HEK293 (cell line): ENCODE measurements around the gene CYBA.

Experiments
- BCL11A ChIP-seq: fragments of 450-650 bp; formaldehyde crosslinking; IDR thresholded peaks from 2 replicates; pipeline ENCODE4 v1.5.1; 2016; ENCODE audit warnings: low read depth, missing biosample characterization, missing genetic modification characterization
- ZNF175 ChIP-seq: fragments of 450-650 bp; formaldehyde crosslinking; IDR thresholded peaks from 2 replicates; pipeline ENCODE4 v1.5.1; 2016; ENCODE audit warnings: missing biosample characterization, missing genetic modification characterization
- TF ChIP-seq, protein P1 (sequence below): fragments of 450-650 bp; formaldehyde crosslinking; IDR thresholded peaks from 2 replicates; pipeline ENCODE4 v1.5.1; 2016; ENCODE audit warnings: missing biosample characterization, missing genetic modification characterization
- TF ChIP-seq, protein P2 (sequence below): fragments of 450-650 bp; formaldehyde crosslinking; IDR thresholded peaks from 2 replicates; pipeline ENCODE4 v1.5.1; 2016; ENCODE audit warnings: missing biosample characterization, missing genetic modification characterization

DNA sequence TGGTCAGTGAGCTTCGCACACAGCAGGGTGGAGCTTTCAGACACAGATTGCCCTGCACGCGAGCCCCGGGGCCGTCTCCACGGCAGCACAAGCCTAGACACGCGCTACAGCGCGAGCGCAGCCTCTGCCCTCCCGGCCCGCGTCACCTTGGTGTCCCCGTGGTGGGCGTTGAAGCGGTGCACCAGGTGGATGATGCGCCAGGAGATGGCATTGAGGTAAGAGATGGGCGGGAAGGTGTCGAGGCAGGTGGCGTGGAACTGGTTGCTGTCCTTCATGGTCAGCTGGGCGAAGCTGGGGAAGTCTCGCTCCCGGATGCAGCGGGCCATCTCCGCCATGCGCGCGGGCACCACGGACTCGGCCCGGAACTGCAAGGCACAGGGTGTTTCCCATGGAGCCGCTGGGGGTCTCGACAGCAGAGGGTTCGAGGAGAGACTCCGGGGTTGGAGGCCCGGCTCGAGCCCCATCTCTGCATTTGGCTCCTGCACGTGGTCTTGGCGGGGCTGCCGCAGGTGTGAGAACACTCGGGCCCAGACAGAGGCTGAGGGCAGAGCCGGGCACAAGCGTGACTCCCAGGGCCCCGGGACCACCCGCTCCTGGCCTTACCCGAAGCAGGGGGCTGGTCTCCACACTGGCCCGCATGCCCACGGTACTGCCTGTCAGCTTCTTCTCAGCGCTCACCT, 4.3 kb upstream of the CYBA start:
- TF ChIP-seq BCL11A (tag by site-specific recombination) (no peak), ZNF175 (tag by site-specific recombination) (no peak)
- TF ChIP-seq, protein P1, sequence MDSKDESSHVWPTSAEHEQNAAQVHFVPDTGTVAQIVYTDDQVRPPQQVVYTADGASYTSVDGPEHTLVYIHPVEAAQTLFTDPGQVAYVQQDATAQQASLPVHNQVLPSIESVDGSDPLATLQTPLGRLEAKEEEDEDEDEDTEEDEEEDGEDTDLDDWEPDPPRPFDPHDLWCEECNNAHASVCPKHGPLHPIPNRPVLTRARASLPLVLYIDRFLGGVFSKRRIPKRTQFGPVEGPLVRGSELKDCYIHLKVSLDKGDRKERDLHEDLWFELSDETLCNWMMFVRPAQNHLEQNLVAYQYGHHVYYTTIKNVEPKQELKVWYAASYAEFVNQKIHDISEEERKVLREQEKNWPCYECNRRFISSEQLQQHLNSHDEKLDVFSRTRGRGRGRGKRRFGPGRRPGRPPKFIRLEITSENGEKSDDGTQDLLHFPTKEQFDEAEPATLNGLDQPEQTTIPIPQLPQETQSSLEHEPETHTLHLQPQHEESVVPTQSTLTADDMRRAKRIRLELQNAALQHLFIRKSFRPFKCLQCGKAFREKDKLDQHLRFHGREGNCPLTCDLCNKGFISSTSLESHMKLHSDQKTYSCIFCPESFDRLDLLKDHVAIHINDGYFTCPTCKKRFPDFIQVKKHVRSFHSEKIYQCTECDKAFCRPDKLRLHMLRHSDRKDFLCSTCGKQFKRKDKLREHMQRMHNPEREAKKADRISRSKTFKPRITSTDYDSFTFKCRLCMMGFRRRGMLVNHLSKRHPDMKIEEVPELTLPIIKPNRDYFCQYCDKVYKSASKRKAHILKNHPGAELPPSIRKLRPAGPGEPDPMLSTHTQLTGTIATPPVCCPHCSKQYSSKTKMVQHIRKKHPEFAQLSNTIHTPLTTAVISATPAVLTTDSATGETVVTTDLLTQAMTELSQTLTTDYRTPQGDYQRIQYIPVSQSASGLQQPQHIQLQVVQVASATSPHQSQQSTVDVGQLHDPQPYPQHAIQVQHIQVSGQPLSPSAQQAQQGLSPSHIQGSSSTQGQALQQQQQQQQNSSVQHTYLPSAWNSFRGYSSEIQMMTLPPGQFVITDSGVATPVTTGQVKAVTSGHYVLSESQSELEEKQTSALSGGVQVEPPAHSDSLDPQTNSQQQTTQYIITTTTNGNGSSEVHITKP, result no peak
- TF ChIP-seq, protein P2, sequence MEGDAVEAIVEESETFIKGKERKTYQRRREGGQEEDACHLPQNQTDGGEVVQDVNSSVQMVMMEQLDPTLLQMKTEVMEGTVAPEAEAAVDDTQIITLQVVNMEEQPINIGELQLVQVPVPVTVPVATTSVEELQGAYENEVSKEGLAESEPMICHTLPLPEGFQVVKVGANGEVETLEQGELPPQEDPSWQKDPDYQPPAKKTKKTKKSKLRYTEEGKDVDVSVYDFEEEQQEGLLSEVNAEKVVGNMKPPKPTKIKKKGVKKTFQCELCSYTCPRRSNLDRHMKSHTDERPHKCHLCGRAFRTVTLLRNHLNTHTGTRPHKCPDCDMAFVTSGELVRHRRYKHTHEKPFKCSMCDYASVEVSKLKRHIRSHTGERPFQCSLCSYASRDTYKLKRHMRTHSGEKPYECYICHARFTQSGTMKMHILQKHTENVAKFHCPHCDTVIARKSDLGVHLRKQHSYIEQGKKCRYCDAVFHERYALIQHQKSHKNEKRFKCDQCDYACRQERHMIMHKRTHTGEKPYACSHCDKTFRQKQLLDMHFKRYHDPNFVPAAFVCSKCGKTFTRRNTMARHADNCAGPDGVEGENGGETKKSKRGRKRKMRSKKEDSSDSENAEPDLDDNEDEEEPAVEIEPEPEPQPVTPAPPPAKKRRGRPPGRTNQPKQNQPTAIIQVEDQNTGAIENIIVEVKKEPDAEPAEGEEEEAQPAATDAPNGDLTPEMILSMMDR (tag by site-specific recombination), result no peak
